H1 (cell line): ENCODE data around the gene CELF1.

Source experiments
- CREB1 ChIP-seq: IDR thresholded peaks from 2 replicates; pipeline ENCODE4 v1.6.1; 2012; ENCODE audit warnings: inconsistent platforms
- NANOG ChIP-seq: IDR thresholded peaks from 2 replicates; pipeline ENCODE4 v1.6.1; 2011; ENCODE audit warnings: low read length, low read depth, mild to moderate bottlenecking, inconsistent platforms; ENCODE audit not compliant: insufficient read depth, poor library complexity, severe bottlenecking
- RAD21 ChIP-seq, 2 experiments: IDR thresholded peaks in 1 of 2; conservative IDR thresholded peaks in 1 of 2; 2 replicates each; pipeline ENCODE4 v1.6.1; 2011; ENCODE audit warnings: low read depth in 2 of 2, low read length in 2 of 2, improper control_type of control experiment in 1 of 2, inconsistent platforms in 1 of 2, mild to moderate bottlenecking in 1 of 2, moderate library complexity in 1 of 2
- TAF1 ChIP-seq: IDR thresholded peaks from 2 replicates; pipeline ENCODE4 v1.6.1; 2011; ENCODE audit warnings: mild to moderate bottlenecking, low read depth, low read length
- USF2 ChIP-seq: IDR thresholded peaks from 2 replicates; pipeline ENCODE4 v1.6.1; 2011; ENCODE audit warnings: low read length, improper control_type of control experiment
- TF ChIP-seq, protein P1 (sequence below), 3 experiments: IDR thresholded peaks; 1 replicate in 2 of 3; 2 replicates in 1 of 3; pipeline versions ENCODE4 v1.5.1 to v1.6.1; 2011; ENCODE audit warnings: low read length in 3 of 3, mild to moderate bottlenecking in 3 of 3, inconsistent platforms in 2 of 3, low read depth in 1 of 3, moderate library complexity in 1 of 3; ENCODE audit not compliant: insufficient read depth in 1 of 3; ENCODE audit errors: control extremely low read depth in 1 of 3

DNA sequence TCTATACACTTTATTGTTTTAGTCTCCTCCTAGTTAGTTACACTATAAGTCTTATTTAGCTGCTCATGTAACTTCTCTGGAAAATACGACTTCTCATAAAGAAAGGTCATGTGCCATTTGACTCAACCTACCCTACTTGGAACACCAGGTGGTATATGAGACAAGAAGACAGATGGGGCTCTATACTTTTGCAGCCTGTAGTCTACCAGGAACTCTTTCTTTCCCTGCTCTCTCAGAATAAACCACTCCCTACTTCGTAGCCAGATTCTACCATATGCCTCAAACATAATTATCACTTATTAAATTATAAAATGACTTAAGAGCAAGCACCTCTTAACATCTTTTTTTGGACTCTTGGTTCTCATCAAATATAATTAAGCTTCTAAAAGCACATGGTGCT, 65.5 kb downstream of the CELF1 start:
- TF ChIP-seq TAF1 (no peak), NANOG (no peak), USF2 (no peak), CREB1 (no peak), RAD21 (IDR thresholded peaks at IDR 0.05 in 1 of 2, conservative IDR thresholded peaks at IDR 0.05 in 1 of 2; ENCODE audit: low read depth in 2 of 2, low read length in 2 of 2) (no peak)
- TF ChIP-seq, protein P1, sequence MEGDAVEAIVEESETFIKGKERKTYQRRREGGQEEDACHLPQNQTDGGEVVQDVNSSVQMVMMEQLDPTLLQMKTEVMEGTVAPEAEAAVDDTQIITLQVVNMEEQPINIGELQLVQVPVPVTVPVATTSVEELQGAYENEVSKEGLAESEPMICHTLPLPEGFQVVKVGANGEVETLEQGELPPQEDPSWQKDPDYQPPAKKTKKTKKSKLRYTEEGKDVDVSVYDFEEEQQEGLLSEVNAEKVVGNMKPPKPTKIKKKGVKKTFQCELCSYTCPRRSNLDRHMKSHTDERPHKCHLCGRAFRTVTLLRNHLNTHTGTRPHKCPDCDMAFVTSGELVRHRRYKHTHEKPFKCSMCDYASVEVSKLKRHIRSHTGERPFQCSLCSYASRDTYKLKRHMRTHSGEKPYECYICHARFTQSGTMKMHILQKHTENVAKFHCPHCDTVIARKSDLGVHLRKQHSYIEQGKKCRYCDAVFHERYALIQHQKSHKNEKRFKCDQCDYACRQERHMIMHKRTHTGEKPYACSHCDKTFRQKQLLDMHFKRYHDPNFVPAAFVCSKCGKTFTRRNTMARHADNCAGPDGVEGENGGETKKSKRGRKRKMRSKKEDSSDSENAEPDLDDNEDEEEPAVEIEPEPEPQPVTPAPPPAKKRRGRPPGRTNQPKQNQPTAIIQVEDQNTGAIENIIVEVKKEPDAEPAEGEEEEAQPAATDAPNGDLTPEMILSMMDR (IDR thresholded peaks at IDR 0.05; ENCODE audit: control extremely low read depth in 1 of 3, insufficient read depth in 1 of 3, low read depth in 1 of 3, low read length in 3 of 3): no peak
